H1 (cell line): ENCODE results near the gene CROCC. TPM values are rescaled to one million over a fixed set of nuclear protein-coding genes. Genes with fewer than 3 reads are reported as not detected.

Experiments
- CTCF ChIA-PET: fragments of 300-600 bp; sonication (Branson Sonifier 250); formaldehyde crosslinking; loops from one replicate; lab custom pipeline; 2021; ENCODE audit not compliant: partially characterized antibody; lab: Charles Lee
- POLR2A ChIA-PET: fragments of 300-600 bp; sonication (Branson Sonifier 250); formaldehyde crosslinking; loops from one replicate; lab custom pipeline; 2021; ENCODE audit warnings: inconsistent platforms; ENCODE audit not compliant: partially characterized antibody; lab: Charles Lee
- DNase-seq, 2 experiments: peaks; one replicate each; pipeline versions ENCODE4 v3.0.0 to v3.0.0-alpha.2; 2010 to 2022; ENCODE audit warnings: low spot score in 2 of 2, low read depth in 1 of 2, mixed read lengths in 1 of 2
- FAIRE-seq: peaks from 2 replicates; lab custom pipeline; 2011; peaks lifted over from hg19 to GRCh38; lab: Jason Lieb, UNC
- H2AFZ ChIP-seq: 2 replicates; pipeline ENCODE4 v1.8.1; 2012; ENCODE audit warnings: low read length, inconsistent platforms
- H2AK5ac ChIP-seq: 2 replicates; pipeline ENCODE4 v1.6.1; 2013; ENCODE audit warnings: low read depth, low read length
- H2BK120ac ChIP-seq: replicated peaks from 2 replicates; pipeline ENCODE3; 2013; ENCODE audit warnings: low read depth, low read length, inconsistent platforms
- H2BK12ac ChIP-seq: 2 replicates; pipeline ENCODE4 v1.6.1; 2013; ENCODE audit warnings: low read depth, low read length
- H2BK15ac ChIP-seq: 2 replicates; pipeline ENCODE4 v1.6.1; 2013; ENCODE audit warnings: low read length
- H2BK20ac ChIP-seq: 2 replicates; pipeline ENCODE4 v1.6.1; 2013; ENCODE audit warnings: low read length
- H2BK5ac ChIP-seq: 2 replicates; pipeline ENCODE4 v1.6.1; 2013; ENCODE audit warnings: low read depth, low read length
- H3K14ac ChIP-seq: 2 replicates; pipeline ENCODE4 v1.6.1; 2013; ENCODE audit warnings: inconsistent platforms; ENCODE audit not compliant: insufficient read length
- H3K18ac ChIP-seq: 2 replicates; pipeline ENCODE4 v1.6.1; 2013; ENCODE audit warnings: low read length; ENCODE audit errors: extremely low read depth
- H3K23ac ChIP-seq: 2 replicates; pipeline ENCODE4 v1.6.1; 2013; ENCODE audit warnings: inconsistent platforms; ENCODE audit not compliant: insufficient read length
- H3K23me2 ChIP-seq: 2 replicates; pipeline ENCODE4 v1.6.1; 2013; ENCODE audit warnings: low read depth, low read length
- H3K27ac ChIP-seq: 2 replicates; pipeline ENCODE4 v1.6.1; 2011; ENCODE audit warnings: low read depth, low read length, inconsistent platforms
- H3K27me3 ChIP-seq, 4 experiments: replicated peaks in 1 of 4; 1 replicate in 1 of 4; 2 replicates in 3 of 4; pipeline versions ENCODE4 v1.6.1 to v1.8.1; 2011 to 2013; ENCODE audit warnings: low read length in 3 of 4, mild to moderate bottlenecking in 3 of 4, inconsistent platforms in 2 of 4, mixed read lengths in 2 of 4, moderate library complexity in 1 of 4; ENCODE audit not compliant: control insufficient read depth in 3 of 4, insufficient read depth in 3 of 4; ENCODE audit errors: extremely low read depth in 1 of 4
- H3K36me3 ChIP-seq, 4 experiments: 2 replicates each; pipeline versions ENCODE4 v1.6.1 to v1.8.1; 2011 to 2013; ENCODE audit warnings: mild to moderate bottlenecking in 4 of 4, low read length in 3 of 4, moderate library complexity in 2 of 4, control low read depth in 1 of 4, inconsistent platforms in 1 of 4; ENCODE audit not compliant: insufficient read depth in 4 of 4, control insufficient read depth in 2 of 4
- H3K4ac ChIP-seq: replicated peaks from 2 replicates; pipeline ENCODE3; 2013; ENCODE audit warnings: low read length, low read depth, mixed read lengths, inconsistent platforms; ENCODE audit not compliant: insufficient read length
- H3K4me1 ChIP-seq, 4 experiments: replicated peaks in 1 of 4; 1 replicate in 1 of 4; 2 replicates in 3 of 4; pipeline versions ENCODE4 v1.6.1 to v1.8.1; 2011 to 2013; ENCODE audit warnings: low read length in 3 of 4, inconsistent platforms in 2 of 4, mixed read lengths in 1 of 4; ENCODE audit not compliant: insufficient read depth in 4 of 4, control insufficient read depth in 3 of 4
- H3K4me2 ChIP-seq, 2 experiments: 2 replicates each; pipeline versions ENCODE4 v1.6.1 to v1.8.1; 2011 to 2013; ENCODE audit warnings: low read depth in 2 of 2, low read length in 2 of 2, control low read depth in 1 of 2, inconsistent platforms in 1 of 2, mild to moderate bottlenecking in 1 of 2; ENCODE audit not compliant: insufficient read depth in 1 of 2
- H3K4me3 ChIP-seq, 4 experiments: fragments of 200-600, 300-600 bp in 1 of 4; sonication (generic), shearing (Covaris generic), sonication (Bioruptor Twin) in 1 of 4; 2 replicates each; pipeline versions ENCODE4 v1.5.1 to v1.8.1; 2011 to 2016; ENCODE audit warnings: low read length in 4 of 4, low read depth in 3 of 4, control low read depth in 2 of 4, inconsistent platforms in 2 of 4, mild to moderate bottlenecking in 2 of 4, mixed read lengths in 1 of 4, moderate library complexity in 1 of 4; ENCODE audit not compliant: insufficient read depth in 2 of 4; ENCODE audit errors: extremely low read depth in 1 of 4
- H3K56ac ChIP-seq: replicated peaks from 2 replicates; pipeline ENCODE3; 2013; ENCODE audit warnings: low read depth, mild to moderate bottlenecking, mixed read lengths, low read length, inconsistent platforms; ENCODE audit not compliant: insufficient read length
- H3K79me1 ChIP-seq: 2 replicates; pipeline ENCODE4 v1.6.1; 2013; ENCODE audit warnings: low read depth, low read length, control low read depth
- H3K79me2 ChIP-seq, 2 experiments: 2 replicates each; pipeline versions ENCODE4 v1.6.1 to v1.8.1; 2012 to 2013; ENCODE audit warnings: low read length in 2 of 2, mild to moderate bottlenecking in 2 of 2, inconsistent platforms in 1 of 2; ENCODE audit not compliant: insufficient read depth in 2 of 2, control insufficient read depth in 1 of 2
- H3K9ac ChIP-seq, 4 experiments: replicated peaks in 1 of 4; 1 replicate in 1 of 4; 2 replicates in 3 of 4; pipeline versions ENCODE4 v1.6.1 to v1.8.1; 2011 to 2013; ENCODE audit warnings: low read depth in 3 of 4, low read length in 3 of 4, control low read depth in 2 of 4, mild to moderate bottlenecking in 2 of 4, moderate library complexity in 2 of 4, inconsistent platforms in 1 of 4; ENCODE audit errors: extremely low read depth in 1 of 4
- H3K9me3 ChIP-seq, 2 experiments: 2 replicates each; pipeline versions ENCODE4 v1.6.1 to v1.8.1; 2012 to 2013; ENCODE audit warnings: mild to moderate bottlenecking in 2 of 2, moderate library complexity in 2 of 2, control low read depth in 1 of 2, inconsistent platforms in 1 of 2, low read depth in 1 of 2, low read length in 1 of 2, mixed read lengths in 1 of 2; ENCODE audit not compliant: insufficient read depth in 2 of 2
- H4K20me1 ChIP-seq, 2 experiments: replicated peaks in 1 of 2; 2 replicates each; pipeline versions ENCODE3 to v1.8.1; 2011 to 2013; ENCODE audit warnings: inconsistent platforms in 2 of 2, low read length in 2 of 2, mild to moderate bottlenecking in 1 of 2; ENCODE audit not compliant: insufficient read depth in 2 of 2, control insufficient read depth in 1 of 2
- H4K5ac ChIP-seq: 2 replicates; pipeline ENCODE4 v1.6.1; 2013; ENCODE audit warnings: low read length, low read depth, mixed read lengths, inconsistent platforms; ENCODE audit not compliant: insufficient read length
- H4K8ac ChIP-seq: 2 replicates; pipeline ENCODE4 v1.8.0; 2013; ENCODE audit warnings: mild to moderate bottlenecking, moderate library complexity, low read length, inconsistent platforms; ENCODE audit not compliant: insufficient read depth; ENCODE audit errors: extremely low read depth
- H4K91ac ChIP-seq: replicated peaks from 2 replicates; pipeline ENCODE3; 2013; ENCODE audit warnings: low read length, mixed read lengths, inconsistent platforms; ENCODE audit not compliant: insufficient read length
- CBX5 ChIP-seq: fragments of 300-800, 300-1000 bp; sonication (generic); IDR thresholded peaks from 2 replicates; pipeline ENCODE4 v1.7.1; 2016; ENCODE audit warnings: antibody characterized with exemption, low read length, low read depth
- GABPA ChIP-seq: IDR thresholded peaks from 2 replicates; pipeline ENCODE4 v1.6.1; 2011; ENCODE audit warnings: mild to moderate bottlenecking, low read length, moderate library complexity, borderline replicate concordance; ENCODE audit not compliant: insufficient read depth
- KDM1A ChIP-seq: fragments of 200-600, 300-600 bp; sonication (generic); IDR thresholded peaks from 2 replicates; pipeline ENCODE4 v1.7.1; 2016; ENCODE audit warnings: mild to moderate bottlenecking, low read length, borderline replicate concordance
- NRF1 ChIP-seq: IDR thresholded peaks from 2 replicates; pipeline ENCODE4 v1.6.1; 2011; ENCODE audit warnings: mild to moderate bottlenecking, low read depth, low read length, improper control_type of control experiment
- TAF7 ChIP-seq: optimal IDR thresholded peaks from 2 replicates; pipeline ENCODE3; 2011; ENCODE audit warnings: low read depth, mild to moderate bottlenecking, inconsistent platforms, low read length, moderate library complexity, borderline replicate concordance
- WGBS, 2 experiments: shearing (Covaris generic) in 1 of 2; methylation state at CpG; one replicate each; pipeline versions ENCODE4 v1.1.6 to v1.1.7; 2013 to 2015; ENCODE audit warnings: low lambda C conversion rate in 2 of 2, mixed read lengths in 2 of 2, inconsistent platforms in 1 of 2, low coverage in 1 of 2, missing lambda C conversion rate in 1 of 2; ENCODE audit not compliant: insufficient replicate concordance in 2 of 2, insufficient coverage in 1 of 2, insufficient read length in 1 of 2; ENCODE audit errors: extremely low coverage in 1 of 2, missing lambda C conversion rate in 1 of 2; 5-methylcytosine and 5-hydroxymethylcytosine counted together
- polyA plus RNA-seq, 7 experiments: library from polyadenylated mRNA; depleted of rRNA in 3 of 7; stranded (reverse) in 5 of 7; unstranded in 2 of 7; fragments of >200 nt in 5 of 7; fragments of 200-250 nt in 2 of 7; gene quantifications; 1 replicate in 5 of 7; 2 replicates in 1 of 7; 4 replicates in 1 of 7; pipeline versions ENCODE4 v1.2.1 to v1.2.3, GENCODE V29; 2011 to 2013; ENCODE audit warnings: missing spikeins in 2 of 7, mixed read lengths in 2 of 7
- total RNA-seq: library from RNA; stranded (reverse); fragmentation: NEBNext Ultra II Directional; extraction: Animal tissue kit (Norgen Biotek cat#: 25700); gene quantifications from 2 replicates; pipeline ENCODE4 v1.2.1, GENCODE V29; 2021

The CROCC gene
- total and polyA plus RNA-seq, 2 of the 8 experiments (the other 6 are each of a cell fraction or from before 2014, with no cell fraction given), result 12.1 to 39.5 TPM

DNA sequence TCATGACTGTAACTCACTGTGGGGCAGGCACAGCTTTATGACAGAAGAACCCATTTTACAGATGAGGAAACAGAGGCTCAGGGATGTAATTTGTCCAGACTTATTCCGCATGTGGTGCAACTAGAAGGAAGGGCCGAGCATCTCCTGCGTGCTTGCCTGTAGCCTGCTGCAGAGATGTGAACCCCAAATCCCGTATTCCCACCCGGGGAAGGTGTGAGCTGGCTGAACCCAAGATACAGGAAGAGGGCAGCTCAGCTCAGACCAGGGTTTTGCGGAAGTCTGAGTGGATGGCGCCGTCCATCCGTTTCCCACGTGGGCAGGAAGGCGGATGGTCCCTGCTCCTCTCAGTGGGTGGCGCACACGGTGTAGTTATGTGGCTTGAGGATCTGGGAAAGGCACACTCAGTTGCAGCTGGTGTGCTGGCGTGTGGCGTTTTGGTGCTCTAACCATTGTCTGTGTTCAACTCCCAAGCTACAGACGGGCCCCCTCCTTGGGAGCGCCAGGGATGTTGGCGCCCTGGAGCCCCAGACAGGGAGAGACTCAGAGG lies 1.2 kb downstream of the CROCC start:
- H3K27me3 ChIP-seq, result no peaks in the 10 kb centered on the region
- no peak overlapping the region; a peak in 2 of 8 replicates for H3K4me3 ChIP-seq

More for the DNA sequence above, 1.2 kb downstream of the CROCC start:
- ChIA-PET POLR2A (interaction anchor here (1.3 kb wide), 1 partner anchor 53 kb away, joined by 3 read pairs; no protein-coding TSS in a partner anchor), CTCF (interaction anchor here (0.7 to 2.0 kb wide), 5 partner anchors 8 to 64 kb away, joined by 3 to 7 read pairs (median 5); no protein-coding TSS in a partner anchor)
- FAIRE-seq, result no peak
- 0 out of 2 replicates have a peak overlapping the region, but pooled peaks have one; percentile 31 for H2BK15ac ChIP-seq
- H3K79me2 ChIP-seq, result peaks cover 0 to 23% of the 10 kb centered on the region in 2 experiments; a peak in 2 of 4 replicates
- no peak overlapping the region for H2BK5ac ChIP-seq
- H2BK12ac ChIP-seq, result peak overlapping the region; percentile 30; the same call in 1 of the 2 replicates
- no peak overlapping the region for H3K4ac ChIP-seq
- 92% methylated on average over 18 of the region's 18 CpGs; no CpG with 5 or more reads in 1 of the 2 experiments for WGBS, 2 experiments
- no peak overlapping the region for H2AFZ ChIP-seq
- no peak overlapping the region for H2BK120ac ChIP-seq
- no peak overlapping the region for H3K14ac ChIP-seq
- peaks cover 21% of the 10 kb centered on the region for H3K79me1 ChIP-seq
- no peak overlapping the region for H4K8ac ChIP-seq
- no peak overlapping the region for H3K18ac ChIP-seq
- no peak overlapping the region for H2BK20ac ChIP-seq
- no peak for TF ChIP-seq NRF1
- TF ChIP-seq KDM1A, result peak; percentile 93
- no peak for TF ChIP-seq CBX5
- no peak for TF ChIP-seq TAF7
- TF ChIP-seq GABPA, result no peak
- no peak overlapping the region for H4K5ac ChIP-seq
- H3K23ac ChIP-seq, result no peak overlapping the region
- no peak overlapping the region for H3K9ac ChIP-seq
- no peak overlapping the region for H3K56ac ChIP-seq
- H3K4me2 ChIP-seq, result peak overlapping the region; percentile 82 to 90; a peak in 3 of 4 replicates
- peak overlapping the region; percentile 9 for H4K91ac ChIP-seq
- no peak for DNase-seq
- H3K4me1 ChIP-seq, result peaks cover 0 to 34% (median 17%) of the 10 kb centered on the region in 4 experiments; a peak in 6 of 7 replicates
- no peak overlapping the region for H3K27ac ChIP-seq
- H3K36me3 ChIP-seq, result no peaks in the 10 kb centered on the region
- H3K9me3 ChIP-seq, result no peaks in the 10 kb centered on the region
- peaks cover 2 to 14% of the 10 kb centered on the region in 2 experiments for H4K20me1 ChIP-seq
- H3K23me2 ChIP-seq, result peaks cover 4% of the 10 kb centered on the region; the same call in 1 of the 2 replicates
- no peak overlapping the region for H2AK5ac ChIP-seq
